ENCODE data around the gene NIF3L1. TPM values are rescaled to one million over a fixed set of nuclear protein-coding genes. Genes with fewer than 3 reads are reported as not detected.

NIF3L1 gene
- total RNA-seq, 1 donor from 2014 or later, result 36.3 TPM

DNA sequence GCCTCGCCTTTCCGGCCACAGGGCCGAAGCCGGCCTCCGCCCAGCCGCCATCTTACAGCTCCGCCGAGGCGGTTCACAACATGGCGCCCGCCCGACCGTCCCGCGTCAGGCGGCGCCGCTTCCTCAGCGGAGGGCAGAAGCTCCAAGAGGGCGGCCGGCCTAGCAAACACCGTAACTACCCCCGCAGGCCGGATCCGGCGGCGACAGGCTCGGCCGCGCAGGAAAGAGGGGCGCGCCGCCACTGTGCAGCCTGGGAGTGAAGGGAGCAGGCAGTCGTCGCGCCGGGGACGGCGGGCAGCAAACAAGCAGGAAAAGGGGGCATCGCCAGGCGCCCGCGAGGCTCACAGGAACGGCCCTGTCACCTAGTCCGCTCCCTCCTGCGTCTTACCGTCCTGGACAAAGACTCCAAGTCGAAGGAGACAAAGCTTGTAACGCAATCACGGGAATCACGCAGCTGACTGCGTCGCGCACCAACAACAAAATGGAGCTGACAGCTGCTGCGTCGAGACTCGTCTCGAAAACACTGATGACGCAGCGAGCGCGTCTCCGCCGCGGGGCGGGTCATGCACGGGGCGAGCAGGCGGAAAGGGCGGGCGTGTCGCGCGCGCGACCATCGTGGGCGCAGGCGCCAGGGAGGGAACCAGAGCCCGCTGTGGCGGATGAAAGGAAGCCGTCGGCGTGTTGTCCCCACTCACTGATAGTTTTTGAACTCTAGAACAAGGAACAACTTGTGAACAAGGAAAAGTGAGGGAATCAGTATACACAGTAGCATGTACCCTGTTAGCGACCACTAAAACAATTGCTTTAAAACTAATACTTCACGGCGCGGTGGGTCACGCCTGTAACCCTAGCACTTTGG is 24.8 kb upstream of the NIF3L1 start, which contains the start of gene CLK1:
CLK1 (minus strand) TSS at position 483 of the 859 bp plus-strand sequence. CDS start 2,796 bp downstream, outside the sequence.
- H3K4me1 Mint-ChIP-seq (ENCODE audit: unreplicated experiment), result peaks cover 29% of the 10 kb centered on the region
- peak; percentile 93 for DNase-seq (ENCODE audit: extremely low spot score, unreplicated experiment)
- H3K9me3 Mint-ChIP-seq, result no peaks in the 10 kb centered on the region
- H3K4me3 Mint-ChIP-seq, result peak within 1 kb of the TSS; percentile 93
- H3K27ac Mint-ChIP-seq, result peak within 1 kb of the TSS; percentile 100
- TF ChIP-seq, protein P1, sequence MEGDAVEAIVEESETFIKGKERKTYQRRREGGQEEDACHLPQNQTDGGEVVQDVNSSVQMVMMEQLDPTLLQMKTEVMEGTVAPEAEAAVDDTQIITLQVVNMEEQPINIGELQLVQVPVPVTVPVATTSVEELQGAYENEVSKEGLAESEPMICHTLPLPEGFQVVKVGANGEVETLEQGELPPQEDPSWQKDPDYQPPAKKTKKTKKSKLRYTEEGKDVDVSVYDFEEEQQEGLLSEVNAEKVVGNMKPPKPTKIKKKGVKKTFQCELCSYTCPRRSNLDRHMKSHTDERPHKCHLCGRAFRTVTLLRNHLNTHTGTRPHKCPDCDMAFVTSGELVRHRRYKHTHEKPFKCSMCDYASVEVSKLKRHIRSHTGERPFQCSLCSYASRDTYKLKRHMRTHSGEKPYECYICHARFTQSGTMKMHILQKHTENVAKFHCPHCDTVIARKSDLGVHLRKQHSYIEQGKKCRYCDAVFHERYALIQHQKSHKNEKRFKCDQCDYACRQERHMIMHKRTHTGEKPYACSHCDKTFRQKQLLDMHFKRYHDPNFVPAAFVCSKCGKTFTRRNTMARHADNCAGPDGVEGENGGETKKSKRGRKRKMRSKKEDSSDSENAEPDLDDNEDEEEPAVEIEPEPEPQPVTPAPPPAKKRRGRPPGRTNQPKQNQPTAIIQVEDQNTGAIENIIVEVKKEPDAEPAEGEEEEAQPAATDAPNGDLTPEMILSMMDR (conservative IDR thresholded peaks at IDR 0.05), result no peak
- peaks cover 26% of the 10 kb centered on the region for H3K36me3 Mint-ChIP-seq
- no peaks in the 10 kb centered on the region for H3K27me3 Mint-ChIP-seq

DNA sequence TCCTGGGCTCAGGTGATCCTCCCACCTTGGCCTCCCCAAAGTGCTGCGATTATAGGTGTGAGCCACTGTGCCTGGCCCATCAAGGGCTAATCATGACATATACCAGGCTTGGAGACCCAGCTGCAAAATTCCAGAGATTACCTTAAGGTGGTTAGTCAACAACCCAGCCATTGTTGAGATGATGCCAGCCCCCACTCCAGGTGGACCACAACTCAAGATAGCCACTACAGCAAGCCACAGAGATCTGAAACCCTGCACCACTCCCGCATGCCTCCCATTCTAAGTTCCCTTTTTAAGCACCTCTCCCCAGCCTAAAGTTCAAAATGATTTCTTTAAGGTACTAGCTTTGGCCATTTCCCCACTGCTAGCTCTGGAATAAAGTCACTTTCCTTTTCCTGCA is 20.2 kb upstream of the NIF3L1 start:
- Mint-ChIP-seq H3K9me3 (no peaks in the 10 kb centered on the region), H3K27ac (no peak overlapping the region), H3K27me3 (no peaks in the 10 kb centered on the region), H3K4me1 (ENCODE audit: unreplicated experiment) (peaks cover 11% of the 10 kb centered on the region), H3K4me3 (no peak overlapping the region), H3K36me3 (peaks cover 1% of the 10 kb centered on the region)
- TF ChIP-seq, protein P1 (conservative IDR thresholded peaks at IDR 0.05), result no peak
- no peak for DNase-seq (ENCODE audit: extremely low spot score, unreplicated experiment)

DNA sequence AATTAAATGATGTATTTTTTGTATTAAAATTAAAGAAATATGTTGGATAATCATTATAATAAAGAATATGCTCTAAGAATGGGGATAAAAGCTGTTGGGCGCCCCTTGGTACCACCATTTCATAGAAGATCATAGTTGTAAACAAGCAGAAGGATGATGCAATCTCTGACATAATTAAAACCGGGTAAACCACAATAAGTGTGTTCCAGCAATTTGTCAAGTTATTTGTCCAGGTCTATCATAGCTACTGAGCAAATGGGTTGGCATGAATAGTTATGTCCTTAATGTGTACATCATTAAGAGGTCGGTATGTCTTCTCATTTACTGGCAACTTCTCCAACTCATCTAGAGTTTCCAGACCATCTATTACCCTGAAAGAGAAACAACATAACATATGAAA is 18.0 kb upstream of the NIF3L1 start:
- Mint-ChIP-seq H3K4me3 (no peak overlapping the region), H3K36me3 (peaks cover 5% of the 10 kb centered on the region), H3K27ac (no peak overlapping the region), H3K9me3 (no peaks in the 10 kb centered on the region), H3K4me1 (ENCODE audit: unreplicated experiment) (peaks cover 7% of the 10 kb centered on the region), H3K27me3 (no peaks in the 10 kb centered on the region)
- TF ChIP-seq, protein P1 (conservative IDR thresholded peaks at IDR 0.05), result no peak
- no peak for DNase-seq (ENCODE audit: extremely low spot score, unreplicated experiment)

DNA sequence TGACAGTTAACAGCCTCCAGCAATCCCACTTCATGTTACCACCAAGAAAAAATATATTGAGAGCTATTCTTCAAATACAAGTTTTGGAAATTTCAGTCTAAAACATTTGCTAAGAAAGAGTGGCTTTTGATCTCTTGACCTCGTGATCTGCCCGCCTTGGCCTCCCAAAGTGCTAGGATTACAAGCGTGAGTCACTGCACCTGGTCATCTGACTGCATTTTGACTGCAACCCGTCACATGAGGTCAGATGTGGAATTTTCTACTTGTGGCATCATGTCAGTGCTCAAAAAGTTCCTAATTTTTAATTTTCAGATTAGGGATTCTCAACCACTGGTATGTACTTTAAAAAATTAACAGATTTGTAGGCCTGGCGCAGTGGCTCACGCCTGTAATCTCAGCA is 15.6 kb upstream of the NIF3L1 start:
- DNase-seq (ENCODE audit: extremely low spot score, unreplicated experiment), result no peak
- H3K4me1 Mint-ChIP-seq (ENCODE audit: unreplicated experiment), result no peaks in the 10 kb centered on the region
- no peak overlapping the region for H3K27ac Mint-ChIP-seq
- no peaks in the 10 kb centered on the region for H3K9me3 Mint-ChIP-seq
- no peak overlapping the region for H3K4me3 Mint-ChIP-seq
- H3K27me3 Mint-ChIP-seq, result no peaks in the 10 kb centered on the region
- TF ChIP-seq, protein P1 (conservative IDR thresholded peaks at IDR 0.05), result no peak
- peaks cover 5% of the 10 kb centered on the region for H3K36me3 Mint-ChIP-seq

DNA sequence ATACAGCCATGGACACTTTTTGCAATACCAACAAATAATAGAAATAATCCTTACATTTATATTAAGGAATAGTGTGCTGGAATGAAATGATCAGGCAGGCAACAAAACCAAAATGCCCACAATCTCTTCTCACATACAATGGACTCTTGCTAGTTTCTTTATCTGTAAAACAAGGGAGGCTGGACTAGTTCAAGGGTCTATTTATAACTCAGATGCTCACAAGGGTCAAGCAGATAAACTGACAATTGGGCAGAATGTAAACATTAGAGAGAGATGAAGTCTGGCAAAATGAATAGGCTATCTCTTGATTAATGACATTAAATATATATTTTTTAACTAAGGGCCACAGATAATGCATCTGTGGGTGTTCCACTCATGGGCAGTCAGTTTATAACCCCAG is 11.7 kb upstream of the NIF3L1 start:
- Mint-ChIP-seq H3K4me1 (ENCODE audit: unreplicated experiment) (no peaks in the 10 kb centered on the region), H3K27ac (no peak overlapping the region), H3K36me3 (peaks cover 9% of the 10 kb centered on the region), H3K4me3 (no peak overlapping the region), H3K27me3 (no peaks in the 10 kb centered on the region), H3K9me3 (no peaks in the 10 kb centered on the region)
- TF ChIP-seq, protein P1 (conservative IDR thresholded peaks at IDR 0.05), result no peak
- no peak for DNase-seq (ENCODE audit: extremely low spot score, unreplicated experiment)
